ENCODE results near the gene CYP27A1.

CYP27A1 gene

GRCh38 chr2:218776488-218776887 is 5.5 kb upstream of the CYP27A1 start:
- no peak for DNase-seq

- no peak for DNase-seq
Observed at GRCh38 chr2:218777276-218777990, 4.5 kb upstream of the CYP27A1 start.

GRCh38 chr2:218780046-218780445 is 1.9 kb upstream of the CYP27A1 start:
- DNase-seq = no peak

GRCh38 chr2:218780851-218781690 is 876 bp upstream of the CYP27A1 start:
- no peak for DNase-seq

- DNase-seq = no peak
Observed at GRCh38 chr2:218782528-218782844, 539 bp downstream of the CYP27A1 start.

- no peak for DNase-seq
Observed at GRCh38 chr2:218783688-218784087, 1.7 kb downstream of the CYP27A1 start.

- DNase-seq = no peak
Observed at GRCh38 chr2:218785103-218785502, 3.2 kb downstream of the CYP27A1 start.

GRCh38 chr2:218786133-218786532 is 4.2 kb downstream of the CYP27A1 start:
- DNase-seq = no peak

GRCh38 chr2:218788529-218789255 is 6.7 kb downstream of the CYP27A1 start:
- DNase-seq = no peak

- no peak for DNase-seq
Observed at GRCh38 chr2:218792433-218792832, 10.5 kb downstream of the CYP27A1 start.

GRCh38 chr2:218796691-218797090 is 14.7 kb downstream of the CYP27A1 start:
- no peak for DNase-seq

- DNase-seq = no peak
Observed at GRCh38 chr2:218798767-218799504, 17.0 kb downstream of the CYP27A1 start.

GRCh38 chr2:218799990-218800389 is 18.0 kb downstream of the CYP27A1 start:
- DNase-seq = no peak

- no peak for DNase-seq
Observed at GRCh38 chr2:218802386-218802994, 20.5 kb downstream of the CYP27A1 start.

- no peak for DNase-seq
Observed at GRCh38 chr2:218804817-218805216, 22.9 kb downstream of the CYP27A1 start.

GRCh38 chr2:218805627-218806026 is 23.7 kb downstream of the CYP27A1 start:
- DNase-seq = no peak

- peak; percentile 70 for DNase-seq
Observed at GRCh38 chr2:218806346-218806978, 24.5 kb downstream of the CYP27A1 start.

- no peak for DNase-seq
Observed at GRCh38 chr2:218807626-218808025, 25.7 kb downstream of the CYP27A1 start.

GRCh38 chr2:218809515-218809914 is 27.6 kb downstream of the CYP27A1 start:
- no peak for DNase-seq

GRCh38 chr2:218810256-218810655 is 28.3 kb downstream of the CYP27A1 start:
- DNase-seq = no peak

- DNase-seq = no peak
Observed at GRCh38 chr2:218811382-218811781, 29.4 kb downstream of the CYP27A1 start.
